H9 (cell line): Measurements from ENCODE around the gene CERCAM. TPM values are rescaled to one million over a fixed set of nuclear protein-coding genes. Genes with fewer than 3 reads are reported as not detected.

Experiments
- DNase-seq: peaks from one replicate; pipeline ENCODE4 v3.0.0-alpha.2; 2017
- H2AFZ ChIP-seq: one replicate; pipeline ENCODE4 v1.6.1; 2013; ENCODE audit warnings: mild to moderate bottlenecking, low read length, control low read depth, moderate library complexity
- H2AK5ac ChIP-seq: 2 replicates; pipeline ENCODE4 v1.6.1; 2013; ENCODE audit warnings: low read length, control low read depth, mixed read lengths; ENCODE audit not compliant: insufficient read length
- H2BK120ac ChIP-seq: one replicate; pipeline ENCODE4 v1.6.1; 2013; ENCODE audit warnings: low read depth, mild to moderate bottlenecking, low read length, control low read depth, inconsistent platforms; ENCODE audit not compliant: poor library complexity, severe bottlenecking
- H2BK12ac ChIP-seq: 2 replicates; pipeline ENCODE4 v1.6.1; 2013; ENCODE audit warnings: low read length, control low read depth, mixed read lengths, low read depth; ENCODE audit not compliant: insufficient read length
- H2BK15ac ChIP-seq: 2 replicates; pipeline ENCODE4 v1.6.1; 2013; ENCODE audit warnings: low read depth, low read length, control low read depth
- H2BK20ac ChIP-seq: one replicate; pipeline ENCODE4 v1.6.1; 2013; ENCODE audit warnings: low read depth, mild to moderate bottlenecking, low read length, control low read depth, inconsistent platforms; ENCODE audit not compliant: poor library complexity, severe bottlenecking
- H2BK5ac ChIP-seq: 2 replicates; pipeline ENCODE4 v1.6.1; 2013; ENCODE audit warnings: low read length, control low read depth, mixed read lengths; ENCODE audit not compliant: insufficient read length
- H3K14ac ChIP-seq: 2 replicates; pipeline ENCODE4 v1.6.1; 2013; ENCODE audit warnings: low read length, control low read depth; ENCODE audit not compliant: insufficient read depth
- H3K18ac ChIP-seq: 2 replicates; pipeline ENCODE4 v1.6.1; 2013; ENCODE audit warnings: low read depth, mild to moderate bottlenecking, mixed read lengths, low read length, control low read depth; ENCODE audit not compliant: insufficient read length
- H3K23ac ChIP-seq: 2 replicates; pipeline ENCODE4 v1.6.1; 2013; ENCODE audit warnings: low read length, control low read depth, mixed read lengths, low read depth; ENCODE audit not compliant: insufficient read length
- H3K23me2 ChIP-seq: 2 replicates; pipeline ENCODE4 v1.6.1; 2013; ENCODE audit warnings: low read depth, mild to moderate bottlenecking, mixed read lengths, low read length, control low read depth; ENCODE audit not compliant: insufficient read length, poor library complexity, severe bottlenecking
- H3K27ac ChIP-seq: 2 replicates; pipeline ENCODE4 v1.5.1; 2013; ENCODE audit warnings: low read length, control low read depth, mixed read lengths, low read depth; ENCODE audit not compliant: insufficient read length
- H3K27me3 ChIP-seq: 2 replicates; pipeline ENCODE4 v1.6.1; 2013; ENCODE audit warnings: low read length, control low read depth, inconsistent platforms; ENCODE audit not compliant: insufficient read depth
- H3K4ac ChIP-seq: 2 replicates; pipeline ENCODE4 v1.6.1; 2013; ENCODE audit warnings: low read depth, mild to moderate bottlenecking, control low read depth, inconsistent platforms, low read length, moderate library complexity
- H3K4me1 ChIP-seq: 2 replicates; pipeline ENCODE4 v1.6.1; 2013; ENCODE audit warnings: low read length, control low read depth, inconsistent platforms; ENCODE audit not compliant: insufficient read depth
- H3K4me2 ChIP-seq: 2 replicates; pipeline ENCODE4 v1.6.1; 2013; ENCODE audit warnings: low read length, control low read depth, mixed read lengths; ENCODE audit not compliant: insufficient read length, insufficient read depth
- H3K56ac ChIP-seq: 2 replicates; pipeline ENCODE4 v1.6.1; 2013; ENCODE audit warnings: low read depth, mild to moderate bottlenecking, mixed read lengths, low read length, control low read depth; ENCODE audit not compliant: insufficient read length
- H3K79me1 ChIP-seq: 2 replicates; pipeline ENCODE4 v1.6.1; 2013; ENCODE audit warnings: low read depth, mild to moderate bottlenecking, moderate library complexity, low read length, control low read depth, inconsistent platforms; ENCODE audit not compliant: insufficient read depth, poor library complexity, severe bottlenecking
- H3K79me2 ChIP-seq: 2 replicates; pipeline ENCODE4 v1.6.1; 2013; ENCODE audit warnings: low read length, control low read depth, inconsistent platforms; ENCODE audit not compliant: insufficient read depth
- H3K9ac ChIP-seq: 2 replicates; pipeline ENCODE4 v1.6.1; 2013; ENCODE audit warnings: low read length, control low read depth, mixed read lengths; ENCODE audit not compliant: insufficient read length; ENCODE audit errors: extremely low read depth
- H3K9me3 ChIP-seq: one replicate; pipeline ENCODE4 v1.6.1; 2013; ENCODE audit warnings: low read depth, low read length, inconsistent platforms; ENCODE audit not compliant: control insufficient read depth
- H3T11ph ChIP-seq: one replicate; pipeline ENCODE4 v1.6.1; 2013; ENCODE audit warnings: mild to moderate bottlenecking, low read length, control low read depth, inconsistent platforms
- H4K20me1 ChIP-seq: one replicate; pipeline ENCODE4 v1.6.1; 2013; ENCODE audit not compliant: control insufficient read depth, insufficient read length, insufficient read depth
- H4K5ac ChIP-seq: 2 replicates; pipeline ENCODE4 v1.6.1; 2013; ENCODE audit warnings: low read depth, mild to moderate bottlenecking, mixed read lengths, low read length, control low read depth; ENCODE audit not compliant: insufficient read length
- H4K8ac ChIP-seq: replicated peaks from 2 replicates; pipeline ENCODE4 v1.6.1; 2013; ENCODE audit warnings: low read length, control low read depth, mixed read lengths, low read depth; ENCODE audit not compliant: insufficient read length
- H4K91ac ChIP-seq: 2 replicates; pipeline ENCODE4 v1.6.1; 2013; ENCODE audit warnings: low read depth, mild to moderate bottlenecking, moderate library complexity, mixed read lengths, low read length, control low read depth; ENCODE audit not compliant: insufficient read length
- H3K27ac Mint-ChIP-seq, 3 experiments: 2 replicates in 2 of 3; 3 replicates in 1 of 3; pipeline ENCODE4 v1.8.0; 2020 to 2021; ENCODE audit warnings: mixed read lengths in 3 of 3, mild to moderate bottlenecking in 1 of 3, moderate library complexity in 1 of 3
- H3K27me3 Mint-ChIP-seq: 2 replicates; pipeline ENCODE4 v1.8.0; 2021; ENCODE audit warnings: low read depth, mild to moderate bottlenecking, moderate library complexity, mixed read lengths
- H3K36me3 Mint-ChIP-seq, 3 experiments: 2 replicates in 2 of 3; 3 replicates in 1 of 3; pipeline ENCODE4 v1.8.0; 2020 to 2021; ENCODE audit warnings: low read depth in 3 of 3, mixed read lengths in 3 of 3; ENCODE audit not compliant: insufficient read depth in 1 of 3
- H3K4me1 Mint-ChIP-seq, 2 experiments: 2 replicates each; pipeline ENCODE4 v1.8.0; 2020; ENCODE audit warnings: mixed read lengths in 2 of 2
- H3K4me3 Mint-ChIP-seq, 2 experiments: 2 replicates in 1 of 2; 3 replicates in 1 of 2; pipeline ENCODE4 v1.8.0; 2020 to 2021; ENCODE audit warnings: mild to moderate bottlenecking in 2 of 2, mixed read lengths in 2 of 2, moderate library complexity in 1 of 2
- H3K9me3 Mint-ChIP-seq, 2 experiments: 2 replicates in 1 of 2; 3 replicates in 1 of 2; pipeline ENCODE4 v1.8.0; 2020; ENCODE audit warnings: mild to moderate bottlenecking in 2 of 2, mixed read lengths in 2 of 2, moderate library complexity in 1 of 2
- CTCF ChIP-seq: fragments of 200-600 bp; sonication (generic); conservative IDR thresholded peaks from 3 replicates; pipeline ENCODE4 v1.8.0; 2021; ENCODE audit warnings: antibody characterized with exemption, mild to moderate bottlenecking
- WGBS: extraction: QIAGEN DNeasy Blood & Tissue Kit; methylation state at CpG from one replicate; pipeline ENCODE4 v1.1.7; 2013; ENCODE audit warnings: missing lambda C conversion rate, low lambda C conversion rate, mixed read lengths; ENCODE audit not compliant: insufficient read length; ENCODE audit errors: extremely low coverage; 5-methylcytosine and 5-hydroxymethylcytosine counted together
- total RNA-seq: library from RNA; stranded (reverse); gene quantifications from 2 replicates; pipeline ENCODE4 v1.2.1, GENCODE V29; 2021

CERCAM gene
- total RNA-seq, 1 experiment from 2014 or later, result 5.4 TPM

GRCh38 chr9:128393145-128393775, 27.4 kb upstream of the CERCAM start:
- Mint-ChIP-seq H3K27me3 (peaks cover 97% of the 10 kb centered on the region), H3K4me1 (peaks cover 30 to 57% of the 10 kb centered on the region in 2 experiments), H3K36me3 (peaks cover 5 to 20% (median 10%) of the 10 kb centered on the region in 3 experiments), H3K4me3 (peak overlapping the region; percentile 45 to 76; a peak in 4 of 5 replicates), H3K9me3 (peaks cover 3% of the 10 kb centered on the region in 2 experiments; a peak in 2 of 5 replicates), H3K27ac (no peak overlapping the region; a peak in 1 of 7 replicates)
- no peak for TF ChIP-seq CTCF
- H2BK5ac ChIP-seq, result no peak overlapping the region
- no peak overlapping the region for H3K9ac ChIP-seq
- H3K18ac ChIP-seq, result no peak overlapping the region
- WGBS, result no CpG with 5 or more reads among the region's 56 CpGs
- H2AK5ac ChIP-seq, result no peak overlapping the region
- no peak overlapping the region for H2BK15ac ChIP-seq
- no peak overlapping the region for H2AFZ ChIP-seq
- no peak overlapping the region for H4K5ac ChIP-seq
- no peak overlapping the region for H3K14ac ChIP-seq
- no peaks in the 10 kb centered on the region for H3K79me2 ChIP-seq
- H3T11ph ChIP-seq, result no peak overlapping the region
- H3K23ac ChIP-seq, result no peak overlapping the region
- H3K4ac ChIP-seq, result no peak overlapping the region
- no peak overlapping the region for H3K4me2 ChIP-seq
- H2BK12ac ChIP-seq, result no peak overlapping the region
- H3K27me3 ChIP-seq, result peaks cover 79% of the 10 kb centered on the region
- peaks cover 6% of the 10 kb centered on the region for H3K23me2 ChIP-seq
- no peak overlapping the region for H4K8ac ChIP-seq
- H3K56ac ChIP-seq, result no peak overlapping the region
- peak; percentile 81 for DNase-seq
- no peaks in the 10 kb centered on the region for H3K4me1 ChIP-seq
- H4K20me1 ChIP-seq, result no peaks in the 10 kb centered on the region
- no peak overlapping the region for H4K91ac ChIP-seq
- no peak overlapping the region for H2BK120ac ChIP-seq
- no peaks in the 10 kb centered on the region for H3K9me3 ChIP-seq
- no peaks in the 10 kb centered on the region for H3K79me1 ChIP-seq
- no peak overlapping the region for H3K27ac ChIP-seq
- no peak overlapping the region for H2BK20ac ChIP-seq
